ENCODE results near the gene NBR1.
"Not testable (repeated sequence)": the region's sequence is repeated elsewhere in the genome, so short reads cannot be mapped to it uniquely, and the experiment has no call there.

NBR1 gene

GRCh38 chr17:43159957-43160356, 11.1 kb upstream of the NBR1 start:
- DNase-seq: not testable (repeated sequence)

- DNase-seq: not testable (repeated sequence)
Measured at GRCh38 chr17:43165971-43166370, 5.0 kb upstream of the NBR1 start.

GRCh38 chr17:43169561-43170139, 1.4 kb upstream of the NBR1 start:
- no peak for DNase-seq

- DNase-seq: peak; percentile 48 to 77 (median 64)
Measured at GRCh38 chr17:43170140-43170765, 761 bp upstream of the NBR1 start.

GRCh38 chr17:43171586-43172487, 823 bp downstream of the NBR1 start:
- DNase-seq: no peak

GRCh38 chr17:43175213-43176118, 4.5 kb downstream of the NBR1 start:
- no peak for DNase-seq

- DNase-seq: no peak
Measured at GRCh38 chr17:43176119-43176570, 5.1 kb downstream of the NBR1 start.

GRCh38 chr17:43183921-43184320, 12.9 kb downstream of the NBR1 start:
- no peak for DNase-seq

- DNase-seq: not testable (repeated sequence)
Measured at GRCh38 chr17:43186656-43187055, 15.6 kb downstream of the NBR1 start.

GRCh38 chr17:43193251-43193650, 22.2 kb downstream of the NBR1 start:
- DNase-seq: no peak

- no peak for DNase-seq
Measured at GRCh38 chr17:43199633-43200032, 28.6 kb downstream of the NBR1 start.

GRCh38 chr17:43200127-43200526, 29.1 kb downstream of the NBR1 start:
- no peak for DNase-seq

- not testable (repeated sequence) for DNase-seq
Measured at GRCh38 chr17:43203013-43203412, 32.0 kb downstream of the NBR1 start.

GRCh38 chr17:43210576-43210975, 39.6 kb downstream of the NBR1 start:
- no peak for DNase-seq

GRCh38 chr17:43211123-43211479, 40.1 kb downstream of the NBR1 start:
- no peak for DNase-seq

GRCh38 chr17:43211480-43212402, 40.7 kb downstream of the NBR1 start, which contains the start of gene TMEM106A:
Gene TMEM106A, plus strand, starts transcription at chr17:43211875. Its CDS starts 1,167 bp downstream, at chr17:43213042.
- DNase-seq: peak; percentile 41 to 71 (median 56)

- no peak for DNase-seq
Measured at GRCh38 chr17:43212641-43213490, 41.9 kb downstream of the NBR1 start.

- DNase-seq: no peak
Measured at GRCh38 chr17:43213545-43213944, 42.5 kb downstream of the NBR1 start.

- DNase-seq: no peak
Measured at GRCh38 chr17:43215341-43215740, 44.3 kb downstream of the NBR1 start.

GRCh38 chr17:43216369-43216761, 45.4 kb downstream of the NBR1 start:
- DNase-seq: no peak
